SH-SY5Y (cell line): ENCODE measurements around the gene THSD1.

ENCODE experiments used
- GATA2 ChIP-seq: IDR thresholded peaks from 2 replicates; pipeline ENCODE4 v1.6.1; 2011; ENCODE audit warnings: mild to moderate bottlenecking, low read depth, low read length
- GATA3 ChIP-seq: IDR thresholded peaks from 2 replicates; pipeline ENCODE4 v1.6.1; 2011; ENCODE audit warnings: low read depth, mild to moderate bottlenecking, low read length, moderate library complexity

DNA sequence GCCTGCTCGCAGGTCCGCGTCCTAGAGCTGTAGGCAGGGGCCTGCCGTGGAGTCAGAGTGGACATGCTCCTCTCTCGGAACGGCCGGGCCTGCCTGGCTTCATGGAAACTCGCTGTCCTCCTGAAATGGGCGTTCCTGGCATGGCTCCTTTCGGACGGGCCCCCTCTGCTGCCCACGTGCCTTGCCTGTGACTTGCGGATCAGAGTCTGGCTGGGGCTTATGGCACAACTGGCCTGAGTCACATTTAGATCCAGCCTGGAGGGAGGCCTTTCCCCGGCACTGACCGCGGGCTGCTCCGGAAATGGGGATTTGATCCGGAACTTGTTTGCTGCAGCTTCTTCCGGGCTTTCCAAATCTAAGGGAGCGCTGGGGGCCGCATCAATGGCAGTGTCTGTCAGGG, 28.1 kb downstream of the THSD1 start:
- no peak for TF ChIP-seq GATA2
- no peak for TF ChIP-seq GATA3
